Osteocyte (in vitro differentiated cells): Measurements from ENCODE around the gene GCAT. TPM values are rescaled to one million over a fixed set of nuclear protein-coding genes. Genes with fewer than 3 reads are reported as not detected.

Experiments used
- DNase-seq: peaks from one replicate; pipeline ENCODE4 v3.0.0; 2021; ENCODE audit warnings: mixed read lengths; ENCODE audit not compliant: unreplicated experiment; ENCODE audit errors: extremely low spot score
- H3K27ac Mint-ChIP-seq: one replicate; pipeline ENCODE4 v1.8.0; 2021; ENCODE audit warnings: mild to moderate bottlenecking, mixed read lengths; ENCODE audit not compliant: unreplicated experiment
- H3K27me3 Mint-ChIP-seq: one replicate; pipeline ENCODE4 v1.8.0; 2021; ENCODE audit warnings: mixed read lengths; ENCODE audit not compliant: unreplicated experiment
- H3K36me3 Mint-ChIP-seq: one replicate; pipeline ENCODE4 v1.8.0; 2021; ENCODE audit warnings: mixed read lengths; ENCODE audit not compliant: unreplicated experiment
- H3K4me1 Mint-ChIP-seq: one replicate; pipeline ENCODE4 v1.8.0; 2021; ENCODE audit warnings: mixed read lengths; ENCODE audit not compliant: unreplicated experiment
- H3K4me3 Mint-ChIP-seq: one replicate; pipeline ENCODE4 v1.8.0; 2021; ENCODE audit warnings: mild to moderate bottlenecking, moderate library complexity, mixed read lengths; ENCODE audit not compliant: unreplicated experiment
- H3K9me3 Mint-ChIP-seq: one replicate; pipeline ENCODE4 v1.8.0; 2021; ENCODE audit warnings: mixed read lengths; ENCODE audit not compliant: unreplicated experiment
- CTCF ChIP-seq: fragments of 200-600 bp; sonication (generic); IDR thresholded peaks from 2 replicates; pipeline ENCODE4 v1.5.0; 2021; ENCODE audit warnings: antibody characterized with exemption, mild to moderate bottlenecking, moderate library complexity
- microRNA-seq: library from miRNA; unstranded; fragments of <30 nt; microRNA quantifications from one replicate; pipeline ENCODE4 v1.1.0, GENCODE V29; 2020; ENCODE audit not compliant: unreplicated experiment
- total RNA-seq: library from RNA; stranded (reverse); gene quantifications from 2 replicates; pipeline ENCODE4 v1.2.1, GENCODE V29; 2021

GCAT gene
- total RNA-seq, 1 donor from 2014 or later = 33.4 TPM

DNA sequence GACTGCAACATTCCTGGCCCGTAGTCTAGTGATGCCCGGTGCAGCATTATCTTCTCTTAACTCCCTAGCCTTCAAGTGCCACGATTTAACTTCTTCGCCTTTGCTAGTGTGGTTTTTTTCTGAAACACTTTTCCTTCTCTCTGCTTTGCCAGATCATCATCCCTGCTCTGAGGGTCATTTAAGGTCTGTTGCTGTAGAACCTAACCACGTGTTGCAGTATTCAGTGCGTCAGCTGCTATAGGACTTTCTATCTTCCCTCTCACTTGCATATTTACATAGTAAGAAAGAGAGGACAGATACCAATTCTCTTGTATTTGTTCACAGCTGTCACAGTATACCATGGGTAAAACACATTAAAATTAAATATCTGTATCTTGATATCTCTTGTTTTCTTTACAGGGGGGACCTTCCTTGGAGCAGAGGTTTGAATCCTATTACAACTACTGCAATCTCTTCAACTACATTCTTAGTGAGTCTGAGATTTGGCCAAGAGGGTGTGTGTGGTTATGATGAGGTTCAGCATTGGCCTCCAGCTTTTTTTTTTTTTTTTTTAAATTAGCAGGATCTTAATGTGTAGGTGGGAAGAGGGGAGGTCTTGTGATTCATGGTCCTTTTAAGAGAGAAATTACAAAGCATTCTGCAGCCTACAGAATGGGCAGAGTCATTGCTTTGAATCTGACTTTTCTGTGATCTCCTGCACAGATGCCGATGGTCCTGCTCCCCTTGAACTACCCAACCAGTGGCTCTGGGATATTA lies 55.0 kb downstream of the GCAT start:
- Mint-ChIP-seq H3K9me3 (no peaks in the 10 kb centered on the region), H3K27ac (no peak overlapping the region), H3K4me1 (no peaks in the 10 kb centered on the region), H3K27me3 (no peaks in the 10 kb centered on the region), H3K36me3 (peaks cover 50% of the 10 kb centered on the region), H3K4me3 (no peak overlapping the region)
- no peak for DNase-seq
- TF ChIP-seq CTCF = no peak

- Mint-ChIP-seq H3K36me3 (peaks cover 48% of the 10 kb centered on the region), H3K4me1 (no peaks in the 10 kb centered on the region), H3K27ac (no peak overlapping the region)
Observed at GRCh38 chr22:37865510-37865909, 57.8 kb downstream of the GCAT start.

More at GRCh38 chr22:37865510-37865909, 57.8 kb downstream of the GCAT start:
- Mint-ChIP-seq H3K27me3 (no peaks in the 10 kb centered on the region), H3K4me3 (no peak overlapping the region), H3K9me3 (no peaks in the 10 kb centered on the region)
- DNase-seq = no peak
- TF ChIP-seq CTCF = no peak

Small RNAs within 50 kb of the gene (microRNA-seq; reads per million reads assigned to microRNA genes)
- gene MIR659 = 2.2 reads per million

Other genes with a start within 250 kb of the GCAT start
- gene CDC42EP1, start 247.5 kb upstream of the GCAT start, total RNA-seq = 282 and 283 TPM in 2 replicates
- not detected in 2 replicates for gene LGALS2, start 227.8 kb upstream of the GCAT start, total RNA-seq
- 50.0 and 56.1 TPM in 2 replicates for gene GGA1, start 199.1 kb upstream of the GCAT start, total RNA-seq
- gene SH3BP1, start 168.3 kb upstream of the GCAT start, total RNA-seq = 6.9 and 8.3 TPM in 2 replicates
- 16.5 and 16.6 TPM in 2 replicates for gene PDXP, start 149.2 kb upstream of the GCAT start, total RNA-seq
- 1,199 and 1,246 TPM in 2 replicates for gene LGALS1, start 132.3 kb upstream of the GCAT start, total RNA-seq
- 18.5 and 22.7 TPM in 2 replicates for gene NOL12, start 121.6 kb upstream of the GCAT start, total RNA-seq
- gene TRIOBP, start 110.9 kb upstream of the GCAT start, total RNA-seq = 103 and 105 TPM in 2 replicates
- gene GALR3, start 15.4 kb downstream of the GCAT start, total RNA-seq = 0.48 and 0.63 TPM in 2 replicates
- gene ANKRD54, start 36.4 kb downstream of the GCAT start, total RNA-seq = 18.1 and 20.4 TPM in 2 replicates
- gene EIF3L, start 41.5 kb downstream of the GCAT start, total RNA-seq = 435 and 452 TPM in 2 replicates
- gene MICALL1, start 98.4 kb downstream of the GCAT start, total RNA-seq = 51.2 and 56.6 TPM in 2 replicates
- not detected in 2 replicates for gene C22orf23, start 145.7 kb downstream of the GCAT start, total RNA-seq
- 77.9 and 81.1 TPM in 2 replicates for gene POLR2F, start 145.8 kb downstream of the GCAT start, total RNA-seq
- gene SOX10, start 176.6 kb downstream of the GCAT start, total RNA-seq = not detected in 2 replicates
- gene PICK1, start 249.5 kb downstream of the GCAT start, total RNA-seq = 26.2 and 27.9 TPM in 2 replicates